Thyroid gland (tissue), 4 donors: ENCODE measurements around the gene MORC1.

Experiments used
- POLR2A ChIP-seq, 2 donors: fragments of 450-650 bp; IDR thresholded peaks; one replicate each; pipeline ENCODE4 v1.6.1; 2017; ENCODE audit warnings: antibody characterized with exemption in 2 of 2, mild to moderate bottlenecking in 2 of 2, moderate library complexity in 1 of 2
- TF ChIP-seq, protein P1 (sequence below), 6 experiments: fragments of 200-600 bp in 3 of 6; fragments of 450-650 bp in 3 of 6; sonication (generic) in 3 of 6; IDR thresholded peaks; one replicate each; pipeline ENCODE4 v1.5.1; 2016 to 2019; ENCODE audit warnings: antibody characterized with exemption in 6 of 6, mild to moderate bottlenecking in 2 of 6, inconsistent platforms in 1 of 6, moderate library complexity in 1 of 6

GRCh38 chr3:109057056-109057455 lies 60.9 kb downstream of the MORC1 start:
- TF ChIP-seq, protein P1, sequence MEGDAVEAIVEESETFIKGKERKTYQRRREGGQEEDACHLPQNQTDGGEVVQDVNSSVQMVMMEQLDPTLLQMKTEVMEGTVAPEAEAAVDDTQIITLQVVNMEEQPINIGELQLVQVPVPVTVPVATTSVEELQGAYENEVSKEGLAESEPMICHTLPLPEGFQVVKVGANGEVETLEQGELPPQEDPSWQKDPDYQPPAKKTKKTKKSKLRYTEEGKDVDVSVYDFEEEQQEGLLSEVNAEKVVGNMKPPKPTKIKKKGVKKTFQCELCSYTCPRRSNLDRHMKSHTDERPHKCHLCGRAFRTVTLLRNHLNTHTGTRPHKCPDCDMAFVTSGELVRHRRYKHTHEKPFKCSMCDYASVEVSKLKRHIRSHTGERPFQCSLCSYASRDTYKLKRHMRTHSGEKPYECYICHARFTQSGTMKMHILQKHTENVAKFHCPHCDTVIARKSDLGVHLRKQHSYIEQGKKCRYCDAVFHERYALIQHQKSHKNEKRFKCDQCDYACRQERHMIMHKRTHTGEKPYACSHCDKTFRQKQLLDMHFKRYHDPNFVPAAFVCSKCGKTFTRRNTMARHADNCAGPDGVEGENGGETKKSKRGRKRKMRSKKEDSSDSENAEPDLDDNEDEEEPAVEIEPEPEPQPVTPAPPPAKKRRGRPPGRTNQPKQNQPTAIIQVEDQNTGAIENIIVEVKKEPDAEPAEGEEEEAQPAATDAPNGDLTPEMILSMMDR (IDR thresholded peaks at IDR 0.05) = no peak
- no peak for TF ChIP-seq POLR2A (IDR thresholded peaks at IDR 0.05)
